GM12878 (cell line): Measurements from ENCODE around the gene RARS1. TPM values are rescaled to one million over a fixed set of nuclear protein-coding genes. Genes with fewer than 3 reads are reported as not detected.
"Not testable (repeated sequence)": the region's sequence is repeated elsewhere in the genome, so short reads cannot be mapped to it uniquely, and the experiment has no call there.

Experiments
- ATAC-seq: fragments of 200-7000 bp; cut with Tn5 transposase; 3 replicates; pipeline ENCODE4 v1.9.1; 2020; ENCODE audit warnings: mild to moderate bottlenecking, moderate library complexity
- BruUV-seq: library from RNA; stranded (reverse); fragments of 400-500 nt; replicated peaks from 2 replicates; lab custom pipeline; 2021; lab: Mats Ljungman, UMichigan
- CTCF ChIA-PET: fragments of 300-600 bp; sonication (Branson Sonifier 250); formaldehyde crosslinking; extraction: SDS; loops from one replicate; lab custom pipeline; 2021; ENCODE audit warnings: inconsistent platforms; lab: Yijun Ruan, JAX
- POLR2A ChIA-PET: fragments of 350-600 bp; formaldehyde crosslinking; extraction: SDS; loops from one replicate; lab custom pipeline; 2021; ENCODE audit warnings: inconsistent platforms; lab: Charles Lee
- RAD21 ChIA-PET: fragments of 300-600 bp; sonication (Branson Sonifier 250); formaldehyde crosslinking; loops from one replicate; lab custom pipeline; 2023; ENCODE audit warnings: antibody characterized with exemption; ENCODE audit not compliant: unreplicated experiment; lab: Charles Lee
- SMC1A ChIA-PET: fragments of 300-600 bp; sonication (Branson Sonifier 250); formaldehyde crosslinking; loops from one replicate; lab custom pipeline; 2023; ENCODE audit not compliant: unreplicated experiment, uncharacterized antibody; lab: Charles Lee
- DNase-seq: peaks from one replicate; pipeline ENCODE4 v3.0.0-alpha.2; 2011; ENCODE audit warnings: low read depth, low spot score
- FAIRE-seq: peaks from 3 replicates; lab custom pipeline; 2011; peaks lifted over from hg19 to GRCh38; lab: Jason Lieb, UNC
- H2AFZ ChIP-seq: 2 replicates; pipeline ENCODE4 v1.6.0; 2011; ENCODE audit warnings: low read depth, low read length, control low read depth; ENCODE audit not compliant: control insufficient read depth
- H3K27ac ChIP-seq: 2 replicates; pipeline ENCODE4 v1.5.1; 2011; ENCODE audit warnings: control low read depth; ENCODE audit not compliant: control insufficient read depth, insufficient read depth
- H3K27me3 ChIP-seq, 2 experiments: replicated peaks in 1 of 2; 2 replicates each; pipeline versions ENCODE4 v1.6.0 to v1.6.1; 2011; ENCODE audit warnings: low read length in 1 of 2; ENCODE audit not compliant: control insufficient read depth in 2 of 2, insufficient read depth in 2 of 2
- H3K36me3 ChIP-seq, 2 experiments: 2 replicates each; pipeline ENCODE4 v1.5.1; 2011; ENCODE audit warnings: low read length in 1 of 2; ENCODE audit not compliant: control insufficient read depth in 2 of 2, insufficient read depth in 2 of 2
- H3K4me1 ChIP-seq: 2 replicates; pipeline ENCODE4 v1.6.1; 2011; ENCODE audit warnings: mild to moderate bottlenecking, low read length, moderate library complexity, mixed read lengths; ENCODE audit not compliant: control insufficient read depth, insufficient read depth
- H3K4me2 ChIP-seq: 2 replicates; pipeline ENCODE4 v1.6.0; 2011; ENCODE audit warnings: control low read depth; ENCODE audit not compliant: control insufficient read depth, insufficient read depth
- H3K4me3 ChIP-seq: fragments of 200-600 bp; sonication (generic); 2 replicates; pipeline ENCODE4 v1.5.1; 2016
- H3K79me2 ChIP-seq: 2 replicates; pipeline ENCODE4 v1.6.0; 2011; ENCODE audit warnings: low read length; ENCODE audit not compliant: control insufficient read depth, insufficient read depth
- H3K9ac ChIP-seq: 2 replicates; pipeline ENCODE4 v1.8.0; 2011; ENCODE audit warnings: low read length, control low read depth, mixed read lengths; ENCODE audit not compliant: control insufficient read depth, insufficient read depth
- H3K9me3 ChIP-seq: replicated peaks from 3 replicates; pipeline ENCODE4 v1.5.1; 2011; ENCODE audit warnings: mild to moderate bottlenecking, low read length; ENCODE audit not compliant: control insufficient read depth, insufficient read depth
- H4K20me1 ChIP-seq: 2 replicates; pipeline ENCODE4 v1.6.0; 2011; ENCODE audit not compliant: control insufficient read depth, insufficient read depth
- BRCA1 ChIP-seq: IDR thresholded peaks from 2 replicates; pipeline ENCODE4 v1.6.1; 2011; ENCODE audit warnings: low read depth, low read length, improper control_type of control experiment
- PKNOX1 ChIP-seq: fragments of 450-650 bp; IDR thresholded peaks from 2 replicates; pipeline ENCODE4 v1.6.1; 2016; ENCODE audit warnings: mild to moderate bottlenecking
- WGBS: methylation state at CpG from one replicate; pipeline ENCODE4 v1.1.6; 2016; ENCODE audit warnings: low lambda C conversion rate; ENCODE audit not compliant: insufficient replicate concordance, insufficient coverage; ENCODE audit errors: missing lambda C conversion rate; 5-methylcytosine and 5-hydroxymethylcytosine counted together
- in situ Hi-C: fragments of 300-500 bp; cut with MboI; formaldehyde crosslinking; loops from 9 replicates; pipeline ENCODE4 v1.14.3; 2018; ENCODE audit warnings: mixed read lengths
- intact Hi-C: fragments of 100-400 bp; cut with micrococcal nuclease; formaldehyde crosslinking; loops from one replicate; pipeline ENCODE4 v1.14.2; 2022; ENCODE audit not compliant: unreplicated experiment
- polyA plus RNA-seq, 11 experiments: library from polyadenylated mRNA; depleted of rRNA in 4 of 11; unstranded in 6 of 11; stranded (reverse) in 5 of 11; fragments of >200 nt; fragmentation: Nextera tagmentation in 4 of 11; fragmentation: Illumina TruSeq in 1 of 11; extraction: Ambion mirVana in 4 of 11; extraction: Trizol in 1 of 11; gene quantifications; 1 replicate in 1 of 11; 2 replicates in 10 of 11; pipeline versions ENCODE4 v1.2.1 to v1.2.3, GENCODE V29; 2011 to 2016; ENCODE audit warnings: inconsistent platforms in 2 of 11, missing spikeins in 2 of 11, low read depth in 1 of 11
- total RNA-seq, 4 experiments: library from RNA; depleted of rRNA in 3 of 4; stranded (reverse); fragments of >200 nt in 3 of 4; fragmentation: Illumina TruSeq in 1 of 4; extraction: Trizol in 1 of 4; gene quantifications; 2 replicates each; pipeline versions ENCODE4 v1.2.1 to v1.2.3, GENCODE V29; 2013 to 2021
- TF ChIP-seq, protein P1 (sequence below): fragments of 450-650 bp; IDR thresholded peaks from 2 replicates; pipeline ENCODE4 v1.6.1; 2017; ENCODE audit warnings: low read depth, mild to moderate bottlenecking, moderate library complexity

Gene RARS1
- total and polyA plus RNA-seq, 10 of the 15 experiments (the other 5 are each of a cell fraction or from before 2014, with no cell fraction given) = 80.5 to 127 (median 105) TPM

DNA sequence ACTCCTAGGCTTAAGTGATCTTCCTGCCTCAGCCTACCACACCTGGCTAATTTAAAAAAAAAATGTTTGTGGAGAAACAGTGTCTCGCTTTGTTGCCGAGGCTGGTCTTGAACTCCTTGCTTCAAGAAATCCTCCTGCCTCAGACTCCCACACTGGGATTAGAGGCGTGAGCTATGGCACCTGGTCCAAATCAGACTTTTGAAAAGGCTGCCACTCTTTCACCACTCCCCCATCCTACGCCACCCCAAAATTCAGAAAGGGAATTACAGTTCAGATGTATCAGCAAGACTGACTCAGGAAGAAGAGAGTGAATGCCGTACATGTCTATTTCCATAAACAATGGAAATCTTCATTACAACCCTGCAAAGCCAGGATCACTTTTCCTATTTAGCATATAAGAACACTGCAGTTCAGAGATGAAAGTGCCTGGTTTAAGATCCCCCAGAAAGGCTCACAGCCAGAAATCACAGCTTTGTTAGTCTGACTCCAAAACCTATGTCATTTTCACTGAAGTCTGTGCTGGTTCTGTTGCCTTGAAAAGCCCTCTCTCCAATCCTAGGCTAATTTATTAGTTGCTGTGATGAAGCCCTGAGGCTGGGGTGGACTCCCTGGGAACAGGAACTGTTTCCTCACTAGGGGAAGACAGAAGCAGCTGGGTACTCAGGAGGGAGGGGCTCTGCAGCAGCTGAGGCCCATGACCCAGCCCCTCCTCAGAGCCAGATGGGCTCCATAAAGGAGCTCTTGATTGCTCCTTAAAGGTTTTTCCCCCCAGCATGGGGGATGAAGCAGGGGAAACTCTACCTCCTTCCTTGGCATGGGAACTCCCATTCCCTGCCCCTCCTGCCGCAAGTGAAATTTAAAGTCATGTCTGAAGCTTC, 46.0 kb downstream of the RARS1 start:
- WGBS = 52% methylated on average over 6 of the region's 6 CpGs
- Histone ChIP-seq H3K4me3 (no peak overlapping the region), H3K27ac (no peak overlapping the region), H2AFZ (no peak overlapping the region), H3K4me1 (no peaks in the 10 kb centered on the region), H3K79me2 (no peaks in the 10 kb centered on the region), H3K9ac (no peak overlapping the region), H4K20me1 (no peaks in the 10 kb centered on the region), H3K36me3 (no peaks in the 10 kb centered on the region), H3K27me3 (peaks cover 0 to 3% of the 10 kb centered on the region in 2 experiments; a peak in 1 of 4 replicates), H3K9me3 (peaks cover 2% of the 10 kb centered on the region; the same call in 1 of the 3 replicates), H3K4me2 (no peak overlapping the region)
- ATAC-seq = no peak
- no peak for DNase-seq
- ChIA-PET SMC1A (no interaction called here), POLR2A (interaction anchor here (0.6 kb wide), 1 partner anchor 36 kb away, joined by 4 read pairs; no protein-coding TSS in a partner anchor), CTCF (no interaction called here), RAD21 (no interaction called here)
- intact Hi-C loops = no loop called here
- no peak for FAIRE-seq
- BruUV-seq = no TSS peak
- no peak for TF ChIP-seq BRCA1
- TF ChIP-seq PKNOX1 = no peak
- TF ChIP-seq, protein P1, sequence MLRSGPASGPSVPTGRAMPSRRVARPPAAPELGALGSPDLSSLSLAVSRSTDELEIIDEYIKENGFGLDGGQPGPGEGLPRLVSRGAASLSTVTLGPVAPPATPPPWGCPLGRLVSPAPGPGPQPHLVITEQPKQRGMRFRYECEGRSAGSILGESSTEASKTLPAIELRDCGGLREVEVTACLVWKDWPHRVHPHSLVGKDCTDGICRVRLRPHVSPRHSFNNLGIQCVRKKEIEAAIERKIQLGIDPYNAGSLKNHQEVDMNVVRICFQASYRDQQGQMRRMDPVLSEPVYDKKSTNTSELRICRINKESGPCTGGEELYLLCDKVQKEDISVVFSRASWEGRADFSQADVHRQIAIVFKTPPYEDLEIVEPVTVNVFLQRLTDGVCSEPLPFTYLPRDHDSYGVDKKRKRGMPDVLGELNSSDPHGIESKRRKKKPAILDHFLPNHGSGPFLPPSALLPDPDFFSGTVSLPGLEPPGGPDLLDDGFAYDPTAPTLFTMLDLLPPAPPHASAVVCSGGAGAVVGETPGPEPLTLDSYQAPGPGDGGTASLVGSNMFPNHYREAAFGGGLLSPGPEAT = no peak
- in situ Hi-C loops = no loop called here

DNA sequence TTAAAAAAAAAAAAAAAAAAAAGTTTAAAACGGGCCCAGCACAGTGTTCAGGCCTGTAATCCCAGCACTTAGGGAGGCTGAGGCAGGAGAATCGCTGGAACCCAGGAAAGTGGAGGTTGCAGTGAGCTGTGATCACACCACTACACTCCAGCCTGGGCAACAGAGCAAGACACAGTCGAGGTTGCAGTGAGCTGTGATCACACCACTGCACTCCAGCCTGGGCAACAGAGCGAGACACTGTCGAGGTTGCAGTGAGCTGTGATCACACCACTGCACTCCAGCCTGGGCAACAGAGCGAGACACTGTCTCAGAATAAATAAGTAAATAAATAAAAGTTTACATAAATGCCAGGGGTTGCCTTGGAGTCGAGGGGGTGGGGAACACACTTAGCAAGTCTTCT, 48.1 kb downstream of the RARS1 start:
- H3K4me3 ChIP-seq, H3K9ac ChIP-seq, in situ Hi-C loops, H3K27ac ChIP-seq, BruUV-seq, H3K4me2 ChIP-seq, POLR2A ChIA-PET, SMC1A ChIA-PET, FAIRE-seq, H4K20me1 ChIP-seq, H3K27me3 ChIP-seq, RAD21 ChIA-PET, H3K36me3 ChIP-seq, DNase-seq, H3K9me3 ChIP-seq, intact Hi-C loops, H3K4me1 ChIP-seq, H2AFZ ChIP-seq, H3K79me2 ChIP-seq: not testable (repeated sequence)
- peak; percentile 38; the same call in 1 of the 3 replicates for ATAC-seq
- 1% methylated on average over 7 of the region's 7 CpGs for WGBS
- CTCF ChIA-PET = interaction anchor here (1.8 kb wide), 1 partner anchor 264 kb away, joined by 3 read pairs; no protein-coding TSS in a partner anchor
